CD4-positive, alpha-beta T cell treated with Interleukin-21 for 1 hour (primary cell): ENCODE results near the gene CAMTA1.

Source experiments
- DNase-seq: peaks from one replicate; pipeline ENCODE4 v3.0.0-alpha.2; 2020

CAMTA1 gene

DNA sequence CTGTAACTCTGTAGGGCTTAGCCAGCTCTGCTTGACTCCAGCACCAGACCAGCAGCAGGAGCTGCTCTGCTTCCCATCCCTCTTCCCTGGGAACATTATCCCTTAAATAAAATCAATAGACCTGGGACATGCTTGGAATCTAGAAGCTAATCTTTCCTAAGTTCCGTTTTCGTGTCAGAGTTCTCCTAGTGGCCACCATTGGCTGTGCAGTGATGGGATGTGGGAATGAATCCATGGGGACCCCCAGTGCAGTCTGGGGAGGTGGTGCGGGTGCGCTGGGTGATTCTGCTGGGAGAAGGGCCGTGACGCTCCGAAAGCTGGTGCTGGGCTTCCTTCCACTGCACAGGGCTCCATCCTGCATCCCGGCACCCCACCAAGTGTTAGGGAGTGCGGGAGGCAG is 202.7 kb downstream of the CAMTA1 start:
- DNase-seq: no peak

DNA sequence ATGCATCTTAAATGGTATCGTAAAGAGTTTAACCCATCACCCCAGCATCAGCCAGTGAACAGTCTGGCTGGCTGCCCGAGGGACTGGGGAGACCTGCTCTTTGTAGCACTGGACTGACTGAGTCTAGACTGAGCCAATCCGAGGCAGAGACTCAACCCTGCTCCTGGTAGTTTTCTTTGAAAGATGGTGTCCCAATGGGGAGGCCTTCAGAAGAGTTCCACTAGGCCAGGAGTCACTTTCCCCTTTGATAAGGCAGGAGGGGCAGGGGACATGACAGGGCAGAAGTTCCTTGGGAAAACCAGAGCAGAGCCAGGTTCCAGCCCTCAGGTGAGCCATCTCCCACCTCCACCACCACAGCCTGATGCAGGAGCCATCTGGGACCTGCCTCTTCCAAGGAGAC is 203.5 kb downstream of the CAMTA1 start:
- no peak for DNase-seq

DNA sequence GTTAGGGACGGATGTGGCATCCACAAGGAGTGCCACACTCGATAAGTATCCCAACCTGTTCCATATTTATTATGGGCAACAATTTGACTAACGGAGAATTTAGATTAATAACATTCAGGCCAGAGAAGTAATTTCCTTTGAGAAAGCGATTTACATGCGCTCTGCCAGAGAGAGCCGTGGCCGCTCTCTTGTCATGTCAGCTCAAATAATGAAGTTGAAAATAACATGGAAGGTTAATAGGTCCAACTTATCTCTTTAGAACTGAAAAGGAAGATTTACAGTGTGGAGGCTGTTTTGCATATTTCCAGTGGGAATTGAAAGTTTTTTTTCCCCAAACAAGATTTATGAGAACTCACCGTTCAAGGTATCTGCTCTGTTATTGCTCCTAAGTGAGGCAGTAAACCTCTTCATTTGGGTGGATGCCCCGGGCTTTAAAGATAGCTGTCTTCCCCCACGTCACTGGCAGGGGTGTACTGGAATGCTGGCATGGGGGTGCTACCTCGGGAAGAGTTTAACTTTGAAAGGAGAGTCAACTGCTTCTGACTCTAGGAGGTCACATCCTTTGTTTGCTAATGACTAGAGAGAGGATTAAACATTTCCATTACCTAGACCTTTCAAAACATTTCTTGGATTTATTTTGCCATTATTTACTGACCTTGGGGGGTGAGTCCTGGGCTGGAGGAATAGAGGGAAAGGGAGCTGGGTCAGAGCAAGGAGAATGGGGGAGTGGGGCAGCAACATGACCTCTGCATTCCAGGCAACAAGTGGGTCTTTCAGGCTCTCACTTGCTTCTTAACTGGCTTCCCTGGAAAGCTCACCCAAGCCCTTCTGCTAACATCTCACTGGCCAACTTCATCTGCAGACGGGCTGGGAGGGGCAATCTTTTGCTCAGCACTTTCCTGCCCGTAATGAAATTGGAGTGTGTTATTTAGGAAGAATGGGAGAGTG is 204.2 kb downstream of the CAMTA1 start:
- no peak for DNase-seq

DNA sequence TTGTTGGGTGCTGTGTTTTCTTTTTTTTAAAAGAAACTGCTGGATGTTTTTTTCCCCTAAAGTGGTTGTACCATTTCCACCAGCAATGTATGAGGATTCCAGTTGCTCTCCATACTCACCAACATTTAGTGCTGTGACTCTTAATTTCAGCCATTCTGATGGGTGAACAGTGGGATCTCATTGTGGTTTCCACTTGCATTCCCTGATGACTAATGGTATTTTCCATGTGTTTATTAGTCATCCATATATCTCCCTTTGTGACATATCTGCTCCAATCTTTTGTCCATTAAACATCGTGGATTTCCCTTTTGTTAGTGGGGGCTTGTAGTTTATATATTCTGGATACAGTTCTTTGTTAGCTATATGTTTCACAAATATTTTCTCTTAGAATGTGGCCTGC is 206.0 kb downstream of the CAMTA1 start:
- no peak for DNase-seq

DNA sequence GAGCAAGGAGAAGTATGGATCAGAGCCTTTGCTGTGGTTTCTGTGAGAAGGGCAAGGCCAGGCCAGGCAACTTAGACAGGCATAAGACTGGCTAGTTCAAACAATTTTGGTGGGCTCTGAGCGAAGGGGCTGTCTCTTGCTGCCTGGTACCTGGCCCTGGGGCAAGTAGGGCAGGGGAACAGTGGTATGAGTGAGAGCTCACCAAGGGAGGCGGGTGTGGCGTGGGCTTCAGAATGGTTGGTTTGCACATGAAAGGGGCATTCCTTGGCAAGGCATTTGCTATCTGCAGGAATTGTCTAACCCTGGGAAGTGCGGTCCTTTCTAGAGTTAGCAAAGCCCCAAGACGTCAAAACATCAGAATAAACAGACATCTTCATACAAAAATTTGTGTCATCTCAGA is 210.5 kb downstream of the CAMTA1 start:
- no peak for DNase-seq

DNA sequence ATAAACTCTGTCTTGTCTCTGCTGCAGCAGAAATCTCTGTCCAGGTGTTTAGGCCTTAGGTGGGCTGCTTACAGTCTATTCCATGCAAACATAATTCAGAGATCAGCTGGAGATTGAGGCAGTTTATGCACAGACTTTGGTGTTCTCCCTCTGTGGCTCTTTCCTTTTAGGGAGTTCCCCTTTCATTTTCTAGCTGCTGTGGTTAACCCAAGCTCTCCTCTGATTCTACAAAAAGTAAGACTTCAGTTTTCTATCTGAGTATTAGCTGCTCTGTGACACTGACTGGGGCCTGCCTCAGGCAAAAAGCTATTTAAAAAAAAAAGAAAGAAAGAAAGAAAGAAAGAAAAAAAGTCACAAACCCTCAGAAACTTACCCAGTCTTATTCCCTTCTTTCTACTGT is 211.1 kb downstream of the CAMTA1 start:
- DNase-seq: no peak

DNA sequence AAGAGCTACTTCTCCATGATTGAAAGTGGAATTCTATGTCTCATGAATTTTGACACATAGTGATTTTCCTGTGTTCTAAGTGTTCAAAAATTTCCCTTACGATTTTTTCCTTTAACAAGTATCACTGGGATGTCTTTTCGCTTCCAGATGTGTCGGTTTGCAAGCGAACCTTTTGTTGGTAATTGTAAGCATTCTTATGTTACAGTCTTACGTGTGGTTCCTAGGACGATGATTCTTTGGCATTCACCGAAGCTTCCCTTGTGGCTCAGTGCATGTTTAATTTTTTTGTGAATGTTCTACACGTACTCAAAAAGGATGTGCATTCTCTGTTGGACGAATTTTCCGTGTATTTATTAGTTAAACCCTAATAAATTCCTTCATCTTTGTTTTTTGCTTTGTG is 211.6 kb downstream of the CAMTA1 start:
- no peak for DNase-seq

DNA sequence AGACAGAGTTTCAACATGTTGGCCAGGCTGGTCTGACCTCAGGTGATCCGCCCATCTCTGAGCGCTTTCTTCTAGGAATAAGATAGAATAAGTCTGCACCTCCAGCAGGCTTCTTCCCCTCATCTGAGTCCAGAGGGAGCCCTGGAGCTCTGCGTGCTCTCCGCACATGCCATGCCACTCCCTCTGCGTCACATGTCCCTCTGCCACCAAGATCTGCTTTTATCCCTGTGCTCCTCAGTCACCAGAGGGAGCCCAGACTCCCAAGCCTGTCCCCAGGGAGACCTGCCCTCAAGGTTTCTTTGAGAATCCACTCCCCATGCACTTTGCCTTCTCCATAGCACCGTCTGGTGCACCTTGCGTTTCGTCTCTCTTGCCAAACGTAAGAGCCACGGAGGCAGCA is 213.0 kb downstream of the CAMTA1 start:
- no peak for DNase-seq

DNA sequence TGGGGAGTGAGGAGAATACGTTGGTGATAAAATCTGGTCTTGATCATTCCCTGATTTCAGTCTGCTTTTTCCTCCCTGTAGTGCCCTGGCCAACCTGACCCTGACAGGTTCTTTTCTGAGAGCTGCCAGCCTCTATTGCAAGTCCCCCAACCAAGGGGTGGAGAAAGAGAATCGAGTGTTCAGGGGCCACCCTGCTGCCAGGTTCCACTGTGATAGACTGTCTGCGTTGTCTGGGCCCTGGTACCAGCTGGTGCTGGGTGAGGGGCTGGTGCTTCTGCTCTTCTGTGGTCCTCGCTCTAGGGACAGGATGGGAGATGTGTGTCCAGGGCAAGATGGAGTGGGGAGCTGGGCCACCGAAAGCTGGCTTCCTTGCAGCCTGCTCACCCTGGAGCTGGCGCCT is 214.6 kb downstream of the CAMTA1 start:
- no peak for DNase-seq

DNA sequence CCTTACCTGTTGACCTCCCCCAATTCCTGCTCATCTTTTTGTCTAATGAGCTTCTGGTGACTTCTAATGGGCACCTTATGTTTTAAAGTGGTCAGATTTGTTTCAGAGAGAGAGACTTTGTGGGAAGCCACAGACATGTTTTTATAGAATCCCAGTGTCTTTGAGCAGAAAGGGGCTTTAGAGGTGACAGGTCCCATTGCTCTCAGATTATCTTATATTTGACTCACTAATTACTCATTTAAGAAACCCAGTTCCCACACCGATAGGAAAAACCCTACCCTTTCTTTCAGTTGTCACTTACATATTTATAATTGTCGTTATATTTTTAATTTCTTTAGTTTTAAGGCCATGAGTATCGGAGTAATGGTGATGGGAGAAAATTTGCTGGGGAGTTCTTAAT is 215.5 kb downstream of the CAMTA1 start:
- DNase-seq: no peak

DNA sequence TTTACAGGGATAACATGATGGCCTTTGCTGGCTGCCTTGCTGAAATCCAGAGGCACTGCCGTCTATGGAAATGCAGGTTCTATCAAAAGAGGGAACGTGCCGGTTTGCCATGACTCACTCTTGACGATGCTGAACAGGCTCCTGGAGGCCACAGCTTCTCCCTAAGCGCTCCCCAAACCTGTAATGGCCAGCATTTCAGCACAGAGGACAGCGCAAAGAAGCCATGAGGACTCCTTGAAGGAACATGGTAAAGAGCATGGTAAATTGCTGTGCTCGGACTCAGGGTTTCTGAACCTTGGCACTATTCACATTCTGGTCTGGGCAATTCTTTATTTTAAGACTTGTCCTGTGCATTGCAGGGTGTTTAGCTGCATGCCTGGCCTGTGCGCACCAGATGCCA is 217.5 kb downstream of the CAMTA1 start:
- no peak for DNase-seq

DNA sequence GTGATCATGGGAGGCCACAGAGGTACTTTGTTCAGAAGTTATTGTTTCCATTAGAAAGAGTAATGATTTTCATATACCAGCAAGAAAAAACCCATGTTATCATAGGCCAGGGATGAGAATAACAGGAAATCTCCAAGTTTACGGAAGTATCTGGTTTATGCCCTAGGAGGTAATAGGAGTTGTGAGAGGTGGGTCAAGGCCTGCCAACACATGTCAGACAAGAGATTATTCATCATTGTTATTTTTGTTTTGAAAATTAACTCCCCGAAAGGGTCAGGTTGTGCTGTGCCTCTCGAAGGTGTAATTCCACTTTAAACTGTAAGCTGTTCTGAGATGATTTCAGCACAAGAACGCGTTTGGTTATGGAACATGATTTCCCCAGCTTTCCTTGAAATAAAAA is 218.4 kb downstream of the CAMTA1 start:
- no peak for DNase-seq

DNA sequence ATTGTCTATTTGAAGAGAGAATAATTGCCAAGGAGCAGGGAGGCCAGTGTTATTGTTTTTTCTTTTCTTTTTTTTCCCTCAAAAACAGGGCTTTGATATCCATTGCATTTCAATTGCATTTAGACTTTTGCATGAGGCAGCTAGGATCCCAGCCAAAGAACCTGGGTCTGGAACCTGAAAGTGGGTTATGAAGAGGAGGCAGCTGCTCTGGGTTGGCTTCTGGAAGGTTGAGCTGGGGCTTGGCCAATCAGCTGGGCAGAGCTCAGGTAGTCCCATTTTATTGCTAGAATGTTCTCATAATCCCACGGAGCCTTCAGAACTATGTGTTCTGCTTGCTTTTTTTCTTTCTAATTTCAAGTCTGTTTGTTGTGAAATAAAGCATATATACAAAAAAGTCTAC is 218.9 kb downstream of the CAMTA1 start:
- DNase-seq: no peak

DNA sequence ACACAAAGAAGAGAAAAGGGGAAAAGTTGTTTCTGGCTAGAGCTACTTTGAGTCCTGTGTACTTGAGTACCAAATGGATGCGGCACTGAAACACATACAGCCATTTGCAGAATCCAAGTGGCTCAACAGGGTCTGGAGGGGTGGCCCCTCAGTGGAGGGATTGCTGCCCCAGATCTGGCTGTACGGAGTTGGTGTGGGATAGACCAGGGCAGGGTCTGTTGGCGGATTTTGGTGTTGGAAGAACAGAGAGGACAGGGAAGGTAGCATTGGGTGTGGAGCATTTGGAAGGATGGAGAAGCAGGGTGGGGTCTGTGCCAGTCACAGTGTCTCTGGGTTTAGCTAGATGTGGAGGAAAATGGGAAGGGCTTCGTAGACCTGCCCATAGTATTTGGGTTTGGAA is 220.5 kb downstream of the CAMTA1 start:
- DNase-seq: no peak

DNA sequence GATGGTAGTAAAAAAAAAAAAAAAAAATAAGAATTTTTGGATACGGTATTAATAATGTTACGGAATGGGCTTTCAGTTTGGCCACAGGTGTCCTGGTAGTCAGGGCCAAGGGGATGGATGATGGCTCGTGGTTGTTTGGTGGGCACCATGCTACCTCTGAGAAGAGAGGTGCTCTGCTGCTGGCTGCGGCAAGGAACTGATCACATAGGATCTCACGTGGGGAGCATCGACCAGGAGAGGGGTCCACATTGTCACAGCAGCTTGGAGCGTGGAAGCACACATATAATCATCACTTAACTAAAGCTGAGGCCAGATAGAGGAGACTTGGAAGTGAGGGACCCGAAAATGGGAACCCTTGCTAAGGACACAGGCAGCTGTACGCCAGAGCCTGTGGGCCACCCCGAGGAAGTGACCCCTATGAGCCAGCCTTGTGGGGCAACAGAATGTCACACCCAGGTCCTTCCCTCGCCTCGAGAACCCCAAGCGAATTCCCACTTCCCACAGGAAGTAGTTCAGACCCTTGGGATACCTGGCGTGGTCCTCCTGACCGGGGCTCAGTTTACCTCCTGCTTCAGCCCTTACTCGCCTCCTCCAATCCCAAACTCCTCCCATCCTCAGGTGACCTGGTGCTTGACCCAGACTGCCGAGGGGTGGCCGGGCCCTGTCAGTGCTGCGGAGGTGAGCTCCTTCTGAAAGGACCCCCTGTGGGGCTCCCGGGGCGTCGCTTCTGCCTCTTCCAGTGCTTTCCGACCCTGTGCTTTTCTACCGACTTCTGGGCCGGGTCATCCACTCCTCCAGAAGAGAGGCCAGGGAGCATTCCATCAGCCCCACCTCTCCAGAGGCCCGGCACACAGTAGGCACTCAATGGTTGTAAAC is 222.0 kb downstream of the CAMTA1 start:
- DNase-seq: no peak

DNA sequence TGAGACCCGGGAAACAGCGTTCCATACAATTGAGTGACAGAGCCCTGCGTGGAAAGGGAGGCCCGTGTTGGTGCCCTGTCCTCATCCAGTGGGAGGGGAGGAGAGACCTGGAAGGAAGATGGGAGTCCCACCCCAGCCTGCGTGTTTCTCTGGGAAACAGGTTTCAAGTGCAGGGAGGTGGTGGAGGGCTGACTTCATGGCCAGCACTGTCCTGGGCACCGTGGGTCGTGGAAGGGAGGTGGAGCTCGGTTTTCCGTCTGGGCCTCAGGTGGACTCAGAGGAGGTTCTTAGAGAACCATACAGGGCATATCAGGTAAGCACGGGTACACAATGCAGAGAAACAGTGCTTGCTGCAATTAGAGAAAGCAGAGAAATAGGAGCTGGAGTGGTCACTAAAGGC is 222.6 kb downstream of the CAMTA1 start:
- no peak for DNase-seq

DNA sequence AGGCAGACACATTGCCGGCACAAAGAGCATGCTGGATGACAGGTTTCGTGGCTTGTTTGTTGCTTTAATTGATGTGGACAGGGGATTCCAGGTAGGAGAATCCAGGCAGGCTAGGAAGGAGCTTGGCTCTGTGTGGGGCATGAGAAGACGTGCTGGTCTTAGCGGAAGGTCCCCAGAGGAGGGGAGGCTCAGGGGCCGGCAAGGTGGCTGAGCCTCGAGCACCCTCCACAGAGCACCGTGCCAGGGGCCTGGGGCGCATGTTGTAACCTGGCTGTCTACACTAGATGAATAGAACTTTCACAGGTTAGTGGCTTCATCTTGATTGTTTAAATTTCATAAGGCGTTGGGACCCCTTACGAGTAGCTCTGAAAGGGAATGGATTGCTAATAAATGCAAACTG is 223.1 kb downstream of the CAMTA1 start:
- no peak for DNase-seq

DNA sequence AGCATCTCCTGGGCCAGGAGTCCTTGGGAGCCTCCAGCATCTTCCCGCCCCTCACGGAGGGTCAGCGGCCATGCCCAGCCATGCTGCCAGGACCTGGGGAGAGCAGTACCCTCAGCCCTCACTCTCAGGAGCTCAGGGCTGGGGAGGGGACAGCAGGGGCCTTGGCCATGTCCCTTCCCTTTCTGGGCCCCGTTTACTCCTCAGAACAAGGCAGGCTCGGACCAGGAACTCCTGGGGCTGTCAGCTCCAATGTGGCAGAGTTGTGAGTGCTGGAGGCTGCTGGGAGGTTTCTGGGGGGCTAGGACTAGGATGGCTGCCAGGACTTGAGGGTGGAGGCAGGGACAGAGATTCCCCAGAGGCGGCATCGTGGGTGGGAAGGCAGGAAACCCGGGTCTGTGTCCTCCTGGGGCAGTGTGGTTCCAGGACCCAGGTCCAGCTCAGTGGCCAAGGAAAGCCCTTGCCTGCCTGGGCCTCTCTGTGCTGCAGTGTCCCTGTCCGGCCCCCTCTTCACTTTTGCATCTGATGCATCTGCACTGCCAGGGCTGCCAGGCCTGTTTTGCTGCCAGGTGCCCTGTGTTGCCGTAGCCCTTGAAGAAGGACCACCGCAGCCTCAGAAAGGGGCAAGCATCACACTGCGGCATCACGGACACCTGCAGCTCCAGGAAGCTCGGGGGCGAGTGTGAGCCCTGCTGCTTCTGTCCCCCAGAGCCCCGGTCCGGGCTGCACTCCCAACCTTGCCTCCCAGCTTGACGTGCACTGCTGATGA is 223.9 kb downstream of the CAMTA1 start:
- DNase-seq: no peak

DNA sequence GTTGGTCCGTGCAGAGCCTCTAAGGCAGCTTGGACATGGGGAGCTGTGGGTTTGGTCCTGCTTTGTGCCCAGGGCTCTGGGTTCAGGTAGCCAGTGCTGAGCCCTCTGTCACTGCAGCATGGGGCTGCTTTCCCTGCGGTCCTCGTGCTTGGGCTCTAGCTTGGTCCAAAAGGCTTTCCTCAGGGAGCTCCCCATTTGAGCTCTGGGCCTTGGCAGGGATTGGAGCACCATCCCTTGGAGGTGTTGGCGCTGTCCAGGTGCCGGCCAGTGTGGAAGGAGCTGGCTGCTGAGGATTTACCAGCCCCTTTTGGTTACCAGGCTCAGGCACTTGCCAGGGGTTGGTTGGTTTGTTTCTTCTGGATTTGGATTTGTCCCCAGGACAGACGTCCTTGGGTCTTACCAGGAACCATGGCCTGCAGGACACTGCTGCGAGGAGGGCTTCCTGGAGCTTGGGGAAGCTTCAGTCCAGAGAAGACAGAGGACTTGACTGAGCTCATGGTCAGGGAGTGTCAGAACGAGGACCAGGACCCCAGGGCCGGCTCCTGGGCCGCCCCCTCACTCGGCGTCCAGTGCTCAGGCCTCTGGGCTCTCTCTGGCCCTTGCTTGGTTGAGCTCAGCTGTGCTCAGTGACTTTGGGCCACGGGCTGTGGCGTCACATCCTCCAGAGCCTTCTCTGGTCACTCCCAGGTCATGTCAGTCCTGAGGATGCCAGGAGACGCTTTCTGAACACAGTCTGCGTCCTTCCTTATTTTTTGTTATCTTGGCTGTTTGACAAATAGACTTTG is 224.7 kb downstream of the CAMTA1 start:
- DNase-seq: no peak

DNA sequence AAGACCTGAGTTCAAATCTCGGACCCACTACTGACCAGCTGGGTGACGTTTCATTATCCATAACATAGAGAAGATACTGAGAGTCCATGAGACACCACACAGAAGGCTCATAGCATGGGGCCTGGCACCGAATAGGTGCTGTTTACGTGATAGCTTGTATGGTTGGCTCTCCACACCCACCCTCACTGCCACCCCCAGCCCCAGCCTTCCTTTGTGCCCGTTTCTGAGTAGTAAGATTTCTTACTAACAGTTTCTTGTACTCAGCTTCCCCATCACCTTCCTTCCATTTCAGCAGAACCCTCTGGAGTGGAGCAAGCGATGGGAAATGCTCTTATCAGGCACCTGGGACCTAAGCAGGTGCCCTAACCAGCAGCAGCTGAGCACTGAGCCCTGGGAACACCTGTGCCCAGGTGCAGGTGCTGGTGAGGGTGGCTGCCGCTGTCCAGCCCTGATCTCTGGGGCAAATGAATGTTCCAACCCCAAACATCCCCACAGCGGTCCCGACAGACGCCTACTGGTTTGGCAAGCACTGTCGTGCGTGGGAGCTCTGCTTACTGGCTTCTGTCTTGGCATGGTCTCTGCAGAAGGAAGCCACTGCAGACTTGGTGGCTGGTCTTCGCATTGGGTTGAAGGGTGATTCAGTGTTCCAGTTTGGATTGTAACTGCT is 225.4 kb downstream of the CAMTA1 start:
- no peak for DNase-seq

DNA sequence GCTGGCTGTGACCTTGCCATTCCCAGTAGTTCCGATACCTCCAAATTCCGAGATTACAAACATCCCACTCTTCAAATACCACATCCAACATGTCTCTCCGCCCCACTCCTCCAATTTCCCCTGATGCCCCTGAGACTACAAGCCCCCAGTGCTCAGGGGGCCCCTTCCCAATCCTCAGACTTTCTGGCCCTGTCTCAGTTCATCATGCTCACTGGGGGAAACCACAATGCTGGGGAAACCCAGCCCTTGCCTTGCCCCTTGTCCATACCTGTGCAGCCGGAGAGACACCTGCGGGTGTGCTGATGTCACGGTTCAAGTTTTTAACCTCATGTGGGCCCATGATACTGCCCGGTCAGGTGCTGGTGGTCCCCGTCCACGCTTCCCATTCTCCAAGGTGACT is 226.6 kb downstream of the CAMTA1 start:
- DNase-seq: no peak

DNA sequence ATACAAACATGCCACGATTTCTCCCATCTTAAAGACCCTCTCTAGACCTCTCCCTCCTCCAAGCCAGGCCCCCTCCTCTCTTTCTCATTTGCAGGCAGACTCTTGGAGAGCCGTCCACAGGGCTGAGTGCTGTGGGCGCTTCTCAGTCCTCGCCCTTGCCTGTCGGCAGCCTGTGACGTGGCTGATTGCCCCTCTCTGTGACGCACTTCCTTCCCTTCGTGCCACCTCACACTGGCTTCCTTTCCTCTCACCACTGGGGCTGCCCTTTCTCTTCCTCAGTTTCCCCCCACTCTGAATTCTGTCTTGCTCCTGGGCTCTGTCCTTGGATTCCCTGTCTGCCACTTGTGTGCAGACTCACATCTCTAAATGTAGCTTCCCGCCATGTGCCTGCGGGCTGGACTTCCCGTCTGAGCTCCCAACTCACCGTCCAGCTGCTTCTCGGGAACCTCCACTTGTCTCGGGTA is 227.2 kb downstream of the CAMTA1 start:
- DNase-seq: no peak
